Endothelial cell of umbilical vein (primary cell): ENCODE measurements around the gene CALR3. TPM values are rescaled to one million over a fixed set of nuclear protein-coding genes. Genes with fewer than 3 reads are reported as not detected.

Source experiments
- BruUV-seq: library from RNA; stranded (reverse); fragments of 400-500 nt; replicated peaks from 2 replicates; lab custom pipeline; 2021; lab: Mats Ljungman, UMichigan
- CTCF ChIA-PET: fragments of 300-600, 350-600 bp; sonication (Branson Sonifier 250); formaldehyde crosslinking; loops from one replicate; lab custom pipeline; 2021; ENCODE audit warnings: antibody characterized with exemption, inconsistent platforms; lab: Charles Lee
- POLR2A ChIA-PET: fragments of 300-600, 350-600 bp; sonication (Branson Sonifier 250); formaldehyde crosslinking; loops from one replicate; lab custom pipeline; 2021; ENCODE audit warnings: antibody characterized with exemption, inconsistent platforms; lab: Charles Lee
- DNase-seq: peaks from one replicate; pipeline ENCODE4 v3.0.0-alpha.2; 2011; ENCODE audit warnings: low read depth, low spot score
- FAIRE-seq: peaks from 2 replicates; lab custom pipeline; 2011; peaks lifted over from hg19 to GRCh38; lab: Jason Lieb, UNC
- H2AFZ ChIP-seq: 2 replicates; pipeline ENCODE4 v1.6.0; 2012; ENCODE audit warnings: low read depth, low read length, control low read depth, inconsistent platforms
- H3K27ac ChIP-seq: 2 replicates; pipeline ENCODE4 v1.5.1; 2011; ENCODE audit warnings: low read depth, mild to moderate bottlenecking, control low read depth, low read length, moderate library complexity; ENCODE audit not compliant: insufficient read depth
- H3K27me3 ChIP-seq, 2 experiments: 2 replicates each; pipeline versions ENCODE4 v1.6.0 to v1.6.1; 2011; ENCODE audit warnings: low read length in 2 of 2, mixed read lengths in 1 of 2; ENCODE audit not compliant: control insufficient read depth in 2 of 2, insufficient read depth in 2 of 2
- H3K36me3 ChIP-seq, 2 experiments: 2 replicates in 1 of 2; 3 replicates in 1 of 2; pipeline ENCODE4 v1.5.1; 2011; ENCODE audit warnings: low read length in 2 of 2, mild to moderate bottlenecking in 1 of 2, moderate library complexity in 1 of 2; ENCODE audit not compliant: control insufficient read depth in 2 of 2, insufficient read depth in 2 of 2; ENCODE audit errors: extremely low read depth in 1 of 2
- H3K4me1 ChIP-seq: 3 replicates; pipeline ENCODE4 v1.5.1; 2011; ENCODE audit warnings: mild to moderate bottlenecking, low read length; ENCODE audit not compliant: control insufficient read depth, insufficient read depth; ENCODE audit errors: extremely low read depth
- H3K4me2 ChIP-seq: 2 replicates; pipeline ENCODE4 v1.6.1; 2011; ENCODE audit warnings: low read length, control low read depth, mixed read lengths; ENCODE audit not compliant: insufficient read depth
- H3K4me3 ChIP-seq, 3 experiments: fragments of 200-600 bp in 1 of 3; sonication (generic), shearing (Covaris generic) in 1 of 3; replicated peaks in 1 of 3; 2 replicates each; pipeline ENCODE4 v1.5.1; 2011 to 2016; ENCODE audit warnings: control low read depth in 3 of 3, low read length in 3 of 3, mild to moderate bottlenecking in 2 of 3, inconsistent platforms in 1 of 3, low read depth in 1 of 3, moderate library complexity in 1 of 3; ENCODE audit not compliant: insufficient read depth in 1 of 3
- H3K79me2 ChIP-seq: 2 replicates; pipeline ENCODE4 v1.6.0; 2012; ENCODE audit warnings: low read length, inconsistent platforms; ENCODE audit not compliant: control insufficient read depth, insufficient read depth
- H3K9ac ChIP-seq: replicated peaks from 2 replicates; pipeline ENCODE3; 2011; ENCODE audit warnings: low read length, control low read depth; ENCODE audit not compliant: insufficient read depth; ENCODE audit errors: extremely low read depth
- H3K9me1 ChIP-seq: replicated peaks from 3 replicates; pipeline ENCODE4 v1.6.0; 2011; ENCODE audit warnings: mild to moderate bottlenecking, low read length; ENCODE audit not compliant: control insufficient read depth, insufficient read depth; ENCODE audit errors: extremely low read depth
- H3K9me3 ChIP-seq: replicated peaks from 2 replicates; pipeline ENCODE4 v1.5.1; 2012; ENCODE audit warnings: low read length, inconsistent platforms; ENCODE audit not compliant: control insufficient read depth, insufficient read depth
- H4K20me1 ChIP-seq: replicated peaks from 2 replicates; pipeline ENCODE3; 2011; ENCODE audit warnings: mild to moderate bottlenecking, low read length; ENCODE audit not compliant: control insufficient read depth, insufficient read depth; ENCODE audit errors: extremely low read depth
- CTCF ChIP-seq, 2 donors: IDR thresholded peaks; 1 replicate in 1 of 2; 2 replicates in 1 of 2; pipeline ENCODE4 v1.5.1; 2011; ENCODE audit warnings: low read length in 2 of 2, mild to moderate bottlenecking in 2 of 2, moderate library complexity in 2 of 2, control low read depth in 1 of 2, inconsistent platforms in 1 of 2, low read depth in 1 of 2; ENCODE audit not compliant: insufficient read depth in 1 of 2; ENCODE audit errors: extremely low read depth in 1 of 2
- EZH2 ChIP-seq: IDR thresholded peaks from 2 replicates; pipeline ENCODE4 v1.6.1; 2012; ENCODE audit warnings: borderline replicate concordance, low read depth, mild to moderate bottlenecking, moderate library complexity, low read length, inconsistent platforms; ENCODE audit not compliant: severe bottlenecking
- FOS ChIP-seq: IDR thresholded peaks from 2 replicates; pipeline ENCODE4 v1.6.1; 2011; ENCODE audit warnings: mild to moderate bottlenecking, low read length, moderate library complexity, borderline replicate concordance; ENCODE audit not compliant: insufficient read depth
- GATA2 ChIP-seq: IDR thresholded peaks from 2 replicates; pipeline ENCODE4 v1.7.0; 2011; ENCODE audit warnings: low read depth, mild to moderate bottlenecking, moderate library complexity, mixed read lengths, low read length; ENCODE audit not compliant: insufficient read length, insufficient read depth
- JUN ChIP-seq: IDR thresholded peaks from 2 replicates; pipeline ENCODE4 v1.6.1; 2011; ENCODE audit warnings: borderline replicate concordance, low read depth; ENCODE audit not compliant: insufficient read length, insufficient read depth
- MAX ChIP-seq: IDR thresholded peaks from 2 replicates; pipeline ENCODE4 v1.6.1; 2011; ENCODE audit not compliant: insufficient read depth, insufficient read length
- MYC ChIP-seq: IDR thresholded peaks from one replicate; pipeline ENCODE4 v1.6.1; 2011; ENCODE audit warnings: mild to moderate bottlenecking, low read depth, low read length
- POLR2A ChIP-seq: IDR thresholded peaks from 2 replicates; pipeline ENCODE4 v1.6.1; 2012; ENCODE audit warnings: low read depth, mild to moderate bottlenecking, control low read depth, low read length
- POLR2AphosphoS5 ChIP-seq: IDR thresholded peaks from 2 replicates; pipeline ENCODE4 v1.6.1; 2012; ENCODE audit warnings: low read depth, mild to moderate bottlenecking, control low read depth, low read length, moderate library complexity; ENCODE audit not compliant: insufficient read depth
- dilution Hi-C: fragments of 300-500 bp; cut with MboI; formaldehyde crosslinking; loops from one replicate; pipeline ENCODE4 v1.15.0; 2019; ENCODE audit warnings: low sequenced_read_pairs; ENCODE audit not compliant: extremely low pct_ligation_motif_present
- intact Hi-C: fragments of 100-400 bp; cut with micrococcal nuclease; formaldehyde crosslinking; loops from one replicate; pipeline ENCODE4 v1.10.0; 2022
- polyA plus RNA-seq, 4 experiments: library from polyadenylated mRNA; depleted of rRNA in 3 of 4; stranded (reverse) in 3 of 4; unstranded in 1 of 4; fragments of >200 nt; gene quantifications; 2 replicates each; pipeline versions ENCODE4 v1.2.1 to v1.2.3, GENCODE V29; 2011 to 2012; ENCODE audit warnings: missing spikeins in 1 of 4
- total RNA-seq: library from RNA; stranded (reverse); gene quantifications from 2 replicates; pipeline ENCODE4 v1.2.3, GENCODE V29; 2021

Gene CALR3
- total and polyA plus RNA-seq, 2 donors (not counting 3 experiments of a cell fraction or from before 2014, with no cell fraction given), result not detected

GRCh38 chr19:16508546-16508945 lies 12.6 kb upstream of the CALR3 start:
- Histone ChIP-seq H3K9ac (no peak overlapping the region), H3K27ac (no peak overlapping the region), H4K20me1 (no peaks in the 10 kb centered on the region), H3K9me1 (no peaks in the 10 kb centered on the region), H3K36me3 (peaks cover 0 to 9% of the 10 kb centered on the region in 2 experiments), H3K9me3 (no peaks in the 10 kb centered on the region), H3K4me1 (no peaks in the 10 kb centered on the region), H3K79me2 (no peaks in the 10 kb centered on the region), H3K27me3 (no peaks in the 10 kb centered on the region), H2AFZ (no peak overlapping the region), H3K4me2 (no peak overlapping the region), H3K4me3 (no peak overlapping the region)
- TF ChIP-seq MYC (no peak), CTCF (IDR thresholded peaks at IDR 0.05; ENCODE audit: extremely low read depth in 1 of 2, insufficient read depth in 1 of 2, low read depth in 1 of 2, low read length in 2 of 2) (no peak), POLR2A (no peak), GATA2 (no peak), POLR2AphosphoS5 (no peak), MAX (no peak), FOS (no peak), EZH2 (no peak), JUN (no peak)
- ChIA-PET POLR2A (no interaction called here), CTCF (interaction anchor here (1.6 kb wide), 1 partner anchor 23 kb away, joined by 3 read pairs; no protein-coding TSS in a partner anchor)
- BruUV-seq, result no TSS peak
- DNase-seq, result no peak
- intact Hi-C loops, result no loop called here
- dilution Hi-C loops, result no loop called here
- no peak for FAIRE-seq
